Stimulated activated CD4-positive, alpha-beta T cell treated with anti-CD3 and anti-CD28 coated beads, TNF-alpha, amount 100 ng/mL, for 24 hours (primary cell): ENCODE results near the gene DLGAP1.
"Not testable (repeated sequence)": the region's sequence is repeated elsewhere in the genome, so short reads cannot be mapped to it uniquely, and the experiment has no call there.

Experiments
- DNase-seq, 3 experiments: peaks; one replicate each; pipeline ENCODE4 v3.0.0-alpha.2; 2020; ENCODE audit warnings: low read depth in 3 of 3

DLGAP1 gene

GRCh38 chr18:4385876-4386275, 69.2 kb downstream of the DLGAP1 start:
- DNase-seq, result no peak

GRCh38 chr18:4384932-4385331, 70.2 kb downstream of the DLGAP1 start:
- no peak for DNase-seq

GRCh38 chr18:4374564-4374963, 80.5 kb downstream of the DLGAP1 start:
- DNase-seq, result no peak

- no peak for DNase-seq
Measured at GRCh38 chr18:4369705-4370104, 85.4 kb downstream of the DLGAP1 start.

GRCh38 chr18:4360221-4360715, 94.8 kb downstream of the DLGAP1 start:
- no peak for DNase-seq

GRCh38 chr18:4358618-4359017, 96.5 kb downstream of the DLGAP1 start:
- no peak for DNase-seq

GRCh38 chr18:4357579-4357978, 97.5 kb downstream of the DLGAP1 start:
- DNase-seq, result no peak

- DNase-seq, result no peak
Measured at GRCh38 chr18:4356929-4357328, 98.2 kb downstream of the DLGAP1 start.

- DNase-seq, result no peak
Measured at GRCh38 chr18:4353853-4354418, 101.2 kb downstream of the DLGAP1 start.

- DNase-seq, result no peak
Measured at GRCh38 chr18:4352746-4353551, 102.2 kb downstream of the DLGAP1 start.

GRCh38 chr18:4351005-4351404, 104.1 kb downstream of the DLGAP1 start:
- DNase-seq, result no peak

GRCh38 chr18:4335386-4335785, 119.7 kb downstream of the DLGAP1 start:
- no peak for DNase-seq

- no peak for DNase-seq
Measured at GRCh38 chr18:4333043-4333442, 122.1 kb downstream of the DLGAP1 start.

- DNase-seq, result no peak
Measured at GRCh38 chr18:4319738-4320677, 135.1 kb downstream of the DLGAP1 start.

GRCh38 chr18:4318311-4318710, 136.8 kb downstream of the DLGAP1 start:
- no peak for DNase-seq

- not testable (repeated sequence) for DNase-seq
Measured at GRCh38 chr18:4311945-4312344, 143.2 kb downstream of the DLGAP1 start.

- DNase-seq, result no peak
Measured at GRCh38 chr18:4311136-4311535, 144.0 kb downstream of the DLGAP1 start.

GRCh38 chr18:4309227-4309626, 145.9 kb downstream of the DLGAP1 start:
- no peak for DNase-seq

- DNase-seq, result no peak
Measured at GRCh38 chr18:4308576-4308975, 146.5 kb downstream of the DLGAP1 start.

- no peak for DNase-seq
Measured at GRCh38 chr18:4299395-4299794, 155.7 kb downstream of the DLGAP1 start.

- DNase-seq, result no peak
Measured at GRCh38 chr18:4293337-4293736, 161.8 kb downstream of the DLGAP1 start.

- no peak for DNase-seq
Measured at GRCh38 chr18:4292696-4293095, 162.4 kb downstream of the DLGAP1 start.
